Sigmoid colon (tissue), 7 donors: Measurements from ENCODE around the gene IL23R. TPM values are rescaled to one million over a fixed set of nuclear protein-coding genes. Genes with fewer than 3 reads are reported as not detected.

ENCODE experiments used
- DNase-seq: peaks from one replicate; pipeline ENCODE4 v3.0.0-alpha.2; 2019
- H3K27ac ChIP-seq, 4 donors: fragments of 200-600 bp; sonication (generic); one replicate each; pipeline ENCODE4 v1.5.1; 2016 to 2019; ENCODE audit warnings: mild to moderate bottlenecking in 1 of 4
- H3K27me3 ChIP-seq, 3 donors: fragments of 200-600 bp; sonication (generic); one replicate each; pipeline ENCODE4 v1.5.1; 2019; ENCODE audit warnings: mild to moderate bottlenecking in 1 of 3
- H3K36me3 ChIP-seq, 4 donors: fragments of 200-600 bp; sonication (generic); one replicate each; pipeline ENCODE4 v1.5.1; 2016 to 2019
- H3K4me1 ChIP-seq, 4 donors: fragments of 200-600 bp; sonication (generic); one replicate each; pipeline ENCODE4 v1.5.1; 2017 to 2019
- H3K4me3 ChIP-seq, 4 donors: fragments of 200-600 bp; sonication (generic); one replicate each; pipeline ENCODE4 v1.5.1; 2017 to 2019; ENCODE audit warnings: mild to moderate bottlenecking in 2 of 4, moderate library complexity in 1 of 4
- H3K9me3 ChIP-seq, 4 donors: fragments of 200-600 bp in 3 of 4; sonication (generic) in 3 of 4; one replicate each; pipeline versions ENCODE4 v1.5.1 to v1.6.1; 2013 to 2019
- CTCF ChIP-seq, 4 experiments: fragments of 450-650 bp in 3 of 4; fragments of 200-600 bp in 1 of 4; IDR thresholded peaks; one replicate each; pipeline ENCODE4 v1.5.1; 2016 to 2019; ENCODE audit warnings: antibody characterized with exemption in 4 of 4, mild to moderate bottlenecking in 3 of 4, moderate library complexity in 2 of 4
- EP300 ChIP-seq, 4 donors: sonication (generic); formaldehyde crosslinking; IDR thresholded peaks; one replicate each; pipeline ENCODE4 v1.6.1; 2017; ENCODE audit warnings: antibody characterized with exemption in 4 of 4
- POLR2A ChIP-seq, 2 donors: fragments of 450-650 bp; IDR thresholded peaks; one replicate each; pipeline ENCODE4 v1.6.1; 2016; ENCODE audit warnings: antibody characterized with exemption in 2 of 2, mild to moderate bottlenecking in 2 of 2, moderate library complexity in 2 of 2
- POLR2AphosphoS5 ChIP-seq, 4 donors: sonication (generic); formaldehyde crosslinking; IDR thresholded peaks; one replicate each; pipeline ENCODE4 v1.6.1; 2017; ENCODE audit warnings: antibody characterized with exemption in 4 of 4
- WGBS, 2 donors: extraction: QIAGEN DNeasy Blood & Tissue Kit; methylation state at CpG; one replicate each; pipeline ENCODE4 v1.1.7; 2013; 5-methylcytosine and 5-hydroxymethylcytosine counted together
- intact Hi-C: fragments of 100-400 bp; cut with DNase I; formaldehyde crosslinking; loops from one replicate; pipeline ENCODE4 v1.15.1; 2023
- polyA plus RNA-seq, 3 donors: library from polyadenylated mRNA; stranded (reverse); fragments of 200-250 nt; gene quantifications; one replicate each; pipeline ENCODE4 v1.2.3, GENCODE V29; 2013
- total RNA-seq, 4 donors: library from RNA; depleted of rRNA; stranded (reverse); fragments of >200 nt; gene quantifications; one replicate each; pipeline ENCODE4 v1.1.0, GENCODE V29; 2016
- donor health status: healthy with polysubstance abuse.
- donor health status: Bipolar disorder and iron deficiency.
- donor health status: healthy.

Gene IL23R
- total and polyA plus RNA-seq, 7 donors = 0.58 to 0.69 (median 0.60) TPM; not detected in 4

- 20 to 59% methylated on average over 3 of the region's 3 CpGs for WGBS, 2 donors
- Histone ChIP-seq H3K9me3 (no peaks in the 10 kb centered on the region), H3K27me3 (no peaks in the 10 kb centered on the region), H3K27ac (no peak overlapping the region), H3K4me3 (no peak overlapping the region), H3K36me3 (no peaks in the 10 kb centered on the region), H3K4me1 (no peaks in the 10 kb centered on the region)
- TF ChIP-seq EP300 (IDR thresholded peaks at IDR 0.05) (no peak), POLR2A (IDR thresholded peaks at IDR 0.05) (no peak)
- intact Hi-C loops = no loop called here
- no peak for DNase-seq
Observed at GRCh38 chr1:67281244-67281643, 115.0 kb downstream of the IL23R start.

GRCh38 chr1:67285780-67286488 lies 119.7 kb downstream of the IL23R start:
- intact Hi-C loops = no loop called here
- Histone ChIP-seq H3K4me3 (no peak overlapping the region), H3K4me1 (no peaks in the 10 kb centered on the region), H3K27me3 (no peaks in the 10 kb centered on the region), H3K27ac (no peak overlapping the region), H3K36me3 (no peaks in the 10 kb centered on the region), H3K9me3 (no peaks in the 10 kb centered on the region)
- TF ChIP-seq POLR2AphosphoS5 (IDR thresholded peaks at IDR 0.05) (no peak), POLR2A (IDR thresholded peaks at IDR 0.05) (no peak), EP300 (IDR thresholded peaks at IDR 0.05) (no peak), CTCF (IDR thresholded peaks at IDR 0.05) (no peak)
- WGBS, 2 donors = 84 to 87% methylated on average over 8 of the region's 8 CpGs
- no peak for DNase-seq

GRCh38 chr1:67290236-67290635 lies 124.0 kb downstream of the IL23R start:
- H3K36me3 ChIP-seq = no peaks in the 10 kb centered on the region
- DNase-seq = no peak
- H3K9me3 ChIP-seq = no peaks in the 10 kb centered on the region
- WGBS, 2 donors = 84 to 86% methylated on average over 4 of the region's 4 CpGs
- TF ChIP-seq CTCF (IDR thresholded peaks at IDR 0.05) (no peak), EP300 (IDR thresholded peaks at IDR 0.05) (no peak), POLR2AphosphoS5 (IDR thresholded peaks at IDR 0.05) (no peak), POLR2A (IDR thresholded peaks at IDR 0.05) (no peak)
- H3K4me1 ChIP-seq = no peaks in the 10 kb centered on the region
- H3K27me3 ChIP-seq = no peaks in the 10 kb centered on the region
- H3K27ac ChIP-seq = no peak overlapping the region
- intact Hi-C loops = no loop called here
- H3K4me3 ChIP-seq = no peak overlapping the region

GRCh38 chr1:67294836-67295617 lies 128.8 kb downstream of the IL23R start:
- intact Hi-C loops = no loop called here
- H3K36me3 ChIP-seq = no peaks in the 10 kb centered on the region
- no peak overlapping the region for H3K27ac ChIP-seq
- no peaks in the 10 kb centered on the region for H3K9me3 ChIP-seq
- TF ChIP-seq CTCF (IDR thresholded peaks at IDR 0.05) (no peak), EP300 (IDR thresholded peaks at IDR 0.05) (no peak), POLR2A (IDR thresholded peaks at IDR 0.05) (no peak), POLR2AphosphoS5 (IDR thresholded peaks at IDR 0.05) (no peak)
- no peaks in the 10 kb centered on the region for H3K27me3 ChIP-seq
- H3K4me1 ChIP-seq = no peaks in the 10 kb centered on the region
- WGBS, 2 donors = 85 to 89% methylated on average over 9 of the region's 9 CpGs
- no peak overlapping the region for H3K4me3 ChIP-seq
- DNase-seq = no peak

GRCh38 chr1:67298762-67299161 lies 132.5 kb downstream of the IL23R start:
- Histone ChIP-seq H3K4me3 (no peak overlapping the region), H3K9me3 (no peaks in the 10 kb centered on the region), H3K27ac (no peak overlapping the region), H3K27me3 (no peaks in the 10 kb centered on the region), H3K36me3 (no peaks in the 10 kb centered on the region), H3K4me1 (no peaks in the 10 kb centered on the region)
- intact Hi-C loops = no loop called here
- TF ChIP-seq EP300 (IDR thresholded peaks at IDR 0.05) = no peak
- no peak for TF ChIP-seq CTCF (IDR thresholded peaks at IDR 0.05)
- TF ChIP-seq POLR2A (IDR thresholded peaks at IDR 0.05) = no peak
- TF ChIP-seq POLR2AphosphoS5 (IDR thresholded peaks at IDR 0.05) = no peak
- whole genome bisulfite sequencing, 2 donors = 49 to 52% methylated on average over 2 of the region's 2 CpGs
- DNase-seq = no peak
